K562 (cell line): ENCODE results near the gene CLIP2. TPM values are rescaled to one million over a fixed set of nuclear protein-coding genes. Genes with fewer than 3 reads are reported as not detected.
A peak's percentile ranks its signal among the peaks of the same experiment; 100 is the strongest.

Experiments
- DIDO1 ChIP-seq: fragments of 450-650 bp; IDR thresholded peaks from 2 replicates; pipeline ENCODE4 v1.6.1; 2016; ENCODE audit warnings: low read depth, missing biosample characterization, missing genetic modification characterization
- ETS2 ChIP-seq: IDR thresholded peaks from 2 replicates; pipeline ENCODE4 v1.6.1; 2016; ENCODE audit warnings: borderline replicate concordance, missing genetic modification characterization, mild to moderate bottlenecking, moderate library complexity, missing compliant biosample characterization; ENCODE audit not compliant: poor library complexity, severe bottlenecking
- FOXK1 ChIP-seq: sonication (generic); formaldehyde crosslinking; IDR thresholded peaks from 2 replicates; pipeline ENCODE4 v1.8.0; 2022; ENCODE audit warnings: missing genetic modification reagents, mild to moderate bottlenecking, borderline replicate concordance
- GABPB2 ChIP-seq: fragments of 250-450 bp; sonication (Bioruptor Pico); conservative IDR thresholded peaks from 2 replicates; pipeline ENCODE4 v1.5.1; 2021; ENCODE audit warnings: mild to moderate bottlenecking
- GATA2 ChIP-seq: sonication (generic); formaldehyde crosslinking; IDR thresholded peaks from 2 replicates; pipeline ENCODE4 v1.4.0; 2020; ENCODE audit warnings: mild to moderate bottlenecking, missing genetic modification reagents
- HNRNPLL ChIP-seq: fragments of 200-400 bp; formaldehyde crosslinking; IDR thresholded peaks from 2 replicates; pipeline ENCODE4 v1.6.1; 2017; ENCODE audit warnings: low read length, low read depth, mild to moderate bottlenecking; ENCODE audit not compliant: poor library complexity, severe bottlenecking
- MCM5 ChIP-seq: fragments of 450-650 bp; IDR thresholded peaks from 2 replicates; pipeline ENCODE4 v1.6.1; 2016; ENCODE audit warnings: low read depth
- NR2C2 ChIP-seq, 2 experiments: fragments of 200-800 bp in 1 of 2; sonication (Bioruptor generic) in 1 of 2; sonication (generic) in 1 of 2; formaldehyde crosslinking in 1 of 2; IDR thresholded peaks; 2 replicates each; pipeline versions ENCODE4 v1.6.1 to v1.8.0; 2016 to 2022; ENCODE audit warnings: mild to moderate bottlenecking in 1 of 2, missing compliant biosample characterization in 1 of 2, missing genetic modification characterization in 1 of 2, missing genetic modification reagents in 1 of 2
- NR2F6 ChIP-seq: fragments of 450-650 bp; formaldehyde crosslinking; IDR thresholded peaks from 2 replicates; pipeline ENCODE4 v1.4.0; 2020; ENCODE audit warnings: mild to moderate bottlenecking
- NR3C1 ChIP-seq: sonication (generic); formaldehyde crosslinking; IDR thresholded peaks from 2 replicates; pipeline ENCODE4 v1.8.1; 2022; ENCODE audit warnings: missing genetic modification reagents
- PBX2 ChIP-seq, 2 experiments: IDR thresholded peaks in 1 of 2; conservative IDR thresholded peaks in 1 of 2; 2 replicates each; pipeline ENCODE4 v1.6.1; 2016; ENCODE audit warnings: low read depth in 2 of 2, mild to moderate bottlenecking in 1 of 2, missing compliant biosample characterization in 1 of 2, missing genetic modification characterization in 1 of 2, moderate library complexity in 1 of 2
- RCOR1 ChIP-seq, 2 experiments: IDR thresholded peaks; 2 replicates each; pipeline ENCODE4 v1.6.1; 2012; ENCODE audit warnings: low read depth in 2 of 2, low read length in 2 of 2, borderline replicate concordance in 1 of 2, improper control_type of control experiment in 1 of 2
- TARDBP ChIP-seq: fragments of 450-650 bp; IDR thresholded peaks from 2 replicates; pipeline ENCODE4 v1.6.1; 2016
- ZFPM2 ChIP-seq: fragments of 250-450 bp; sonication (Bioruptor Pico); IDR thresholded peaks from 2 replicates; pipeline ENCODE4 v1.5.1; 2022; ENCODE audit warnings: mild to moderate bottlenecking
- ZNF174 ChIP-seq: fragments of 250-450 bp; sonication (Bioruptor Pico); IDR thresholded peaks from 2 replicates; pipeline ENCODE4 v1.4.0; 2020; ENCODE audit warnings: mild to moderate bottlenecking
- ZNF175 ChIP-seq: fragments of 200-800 bp; sonication (Bioruptor generic); IDR thresholded peaks from 2 replicates; pipeline ENCODE4 v1.6.1; 2016; ENCODE audit warnings: low read depth, mild to moderate bottlenecking, missing genetic modification characterization, missing compliant biosample characterization
- ZNF217 ChIP-seq: sonication (generic); formaldehyde crosslinking; IDR thresholded peaks from 2 replicates; pipeline ENCODE4 v1.8.0; 2022; ENCODE audit warnings: mild to moderate bottlenecking, missing genetic modification reagents
- ZNF3 ChIP-seq: fragments of 250-450 bp; sonication (Bioruptor Pico); IDR thresholded peaks from 2 replicates; pipeline ENCODE4 v1.5.0; 2021; ENCODE audit warnings: mild to moderate bottlenecking, moderate library complexity
- ZNF589 ChIP-seq: fragments of 200-800 bp; sonication (Bioruptor generic); IDR thresholded peaks from 2 replicates; pipeline ENCODE4 v1.6.1; 2016; ENCODE audit warnings: low read depth, missing genetic modification characterization, missing compliant biosample characterization
- polyA plus RNA-seq, 8 experiments: library from polyadenylated mRNA; depleted of rRNA in 4 of 8; stranded (reverse) in 5 of 8; unstranded in 3 of 8; fragments of >200 nt; fragmentation: Nextera tagmentation in 2 of 8; fragmentation: Illumina TruSeq in 1 of 8; extraction: Ambion mirVana in 2 of 8; extraction: Trizol in 1 of 8; gene quantifications; 2 replicates each; pipeline versions ENCODE4 v1.2.1 to v1.2.3, GENCODE V29; 2011 to 2014; ENCODE audit warnings: inconsistent platforms in 1 of 8, missing spikeins in 1 of 8
- total RNA-seq, 7 experiments: library from RNA; depleted of rRNA in 6 of 7; stranded (reverse); fragments of >200 nt in 6 of 7; fragmentation: Illumina TruSeq in 2 of 7; extraction: Trizol in 2 of 7; gene quantifications; 2 replicates each; pipeline versions ENCODE4 v1.2.1 to v1.2.3, GENCODE V29; 2011 to 2021; ENCODE audit warnings: low replicate concordance in 1 of 7
- TF ChIP-seq, protein P1 (sequence below), 2 experiments: fragments of 450-650 bp; IDR thresholded peaks; 2 replicates each; pipeline ENCODE4 v1.6.1; 2016
- TF ChIP-seq, protein P2 (sequence below): fragments of 150-350 bp; IDR thresholded peaks from 2 replicates; pipeline ENCODE4 v1.6.1; 2014; ENCODE audit warnings: low read depth, mild to moderate bottlenecking, low read length, borderline replicate concordance

Gene CLIP2
- total and polyA plus RNA-seq, 9 of the 15 experiments (the other 6 are each of a cell fraction or from before 2014, with no cell fraction given) = 0.07 to 5.4 (median 2.1) TPM

DNA sequence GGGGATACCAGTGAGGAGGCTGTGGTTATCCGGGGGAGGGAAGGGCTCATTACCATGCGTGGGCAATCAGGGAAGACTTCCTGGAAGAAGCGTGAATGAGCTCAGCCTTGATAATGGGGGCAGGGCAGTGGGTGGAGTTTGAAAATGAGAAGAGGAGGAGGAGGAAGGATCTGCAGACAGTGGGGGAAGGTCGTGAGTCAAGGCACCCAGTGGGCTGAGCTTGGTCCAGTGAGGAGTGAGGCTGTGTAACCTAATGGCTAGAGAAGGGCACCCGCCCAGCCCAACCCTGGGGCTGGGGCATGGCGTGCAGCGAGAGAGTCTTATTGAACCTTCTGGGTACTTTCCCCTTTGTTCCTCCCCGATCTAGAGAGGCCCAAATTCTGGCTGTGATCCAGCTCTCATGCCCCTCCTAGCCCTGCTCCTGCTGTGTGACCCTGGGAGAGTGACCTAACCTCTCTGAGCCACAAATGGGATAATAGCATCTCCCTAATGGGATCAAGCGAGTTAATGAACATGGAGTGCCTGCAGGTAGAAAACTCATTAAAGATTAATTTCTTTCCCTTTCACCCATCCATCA lies 31.5 kb downstream of the CLIP2 start (continued):
- TF ChIP-seq PBX2 (CRISPR knock-in tag; IDR thresholded peaks at IDR 0.05; ENCODE audit: low read depth) (no peak), PBX2 (tag; conservative IDR thresholded peaks at IDR 0.05; ENCODE audit: low read depth) (no peak), DIDO1 (tag) (no peak), ETS2 (no peak), ZNF174 (CRISPR knock-in tag) (no peak), NR2F6 (no peak), ZFPM2 (CRISPR knock-in tag) (no peak), NR2C2 (CRISPR knock-in tag; IDR thresholded peaks at IDR 0.05) (no peak), NR2C2 (tag; IDR thresholded peaks at IDR 0.05) (no peak), GABPB2 (CRISPR knock-in tag) (no peak), NR3C1 (CRISPR knock-in tag) (no peak), MCM5 (no peak), FOXK1 (CRISPR knock-in tag) (no peak), TARDBP (no peak), GATA2 (CRISPR knock-in tag) (no peak), RCOR1 (IDR thresholded peaks at IDR 0.05; ENCODE audit: borderline replicate concordance in 1 of 2, low read depth in 2 of 2, low read length in 2 of 2) (peak in 1 of 2 experiments; percentile 55; a peak in 2 of 4 replicates), ZNF217 (CRISPR knock-in tag) (no peak), ZNF589 (no peak), HNRNPLL (no peak), ZNF175 (CRISPR knock-in tag) (no peak), ZNF3 (no peak)
- TF ChIP-seq, protein P1, sequence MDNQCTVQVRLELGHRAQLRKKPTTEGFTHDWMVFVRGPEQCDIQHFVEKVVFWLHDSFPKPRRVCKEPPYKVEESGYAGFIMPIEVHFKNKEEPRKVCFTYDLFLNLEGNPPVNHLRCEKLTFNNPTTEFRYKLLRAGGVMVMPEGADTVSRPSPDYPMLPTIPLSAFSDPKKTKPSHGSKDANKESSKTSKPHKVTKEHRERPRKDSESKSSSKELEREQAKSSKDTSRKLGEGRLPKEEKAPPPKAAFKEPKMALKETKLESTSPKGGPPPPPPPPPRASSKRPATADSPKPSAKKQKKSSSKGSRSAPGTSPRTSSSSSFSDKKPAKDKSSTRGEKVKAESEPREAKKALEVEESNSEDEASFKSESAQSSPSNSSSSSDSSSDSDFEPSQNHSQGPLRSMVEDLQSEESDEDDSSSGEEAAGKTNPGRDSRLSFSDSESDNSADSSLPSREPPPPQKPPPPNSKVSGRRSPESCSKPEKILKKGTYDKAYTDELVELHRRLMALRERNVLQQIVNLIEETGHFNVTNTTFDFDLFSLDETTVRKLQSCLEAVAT (IDR thresholded peaks at IDR 0.05) = no peak
- TF ChIP-seq, protein P2, sequence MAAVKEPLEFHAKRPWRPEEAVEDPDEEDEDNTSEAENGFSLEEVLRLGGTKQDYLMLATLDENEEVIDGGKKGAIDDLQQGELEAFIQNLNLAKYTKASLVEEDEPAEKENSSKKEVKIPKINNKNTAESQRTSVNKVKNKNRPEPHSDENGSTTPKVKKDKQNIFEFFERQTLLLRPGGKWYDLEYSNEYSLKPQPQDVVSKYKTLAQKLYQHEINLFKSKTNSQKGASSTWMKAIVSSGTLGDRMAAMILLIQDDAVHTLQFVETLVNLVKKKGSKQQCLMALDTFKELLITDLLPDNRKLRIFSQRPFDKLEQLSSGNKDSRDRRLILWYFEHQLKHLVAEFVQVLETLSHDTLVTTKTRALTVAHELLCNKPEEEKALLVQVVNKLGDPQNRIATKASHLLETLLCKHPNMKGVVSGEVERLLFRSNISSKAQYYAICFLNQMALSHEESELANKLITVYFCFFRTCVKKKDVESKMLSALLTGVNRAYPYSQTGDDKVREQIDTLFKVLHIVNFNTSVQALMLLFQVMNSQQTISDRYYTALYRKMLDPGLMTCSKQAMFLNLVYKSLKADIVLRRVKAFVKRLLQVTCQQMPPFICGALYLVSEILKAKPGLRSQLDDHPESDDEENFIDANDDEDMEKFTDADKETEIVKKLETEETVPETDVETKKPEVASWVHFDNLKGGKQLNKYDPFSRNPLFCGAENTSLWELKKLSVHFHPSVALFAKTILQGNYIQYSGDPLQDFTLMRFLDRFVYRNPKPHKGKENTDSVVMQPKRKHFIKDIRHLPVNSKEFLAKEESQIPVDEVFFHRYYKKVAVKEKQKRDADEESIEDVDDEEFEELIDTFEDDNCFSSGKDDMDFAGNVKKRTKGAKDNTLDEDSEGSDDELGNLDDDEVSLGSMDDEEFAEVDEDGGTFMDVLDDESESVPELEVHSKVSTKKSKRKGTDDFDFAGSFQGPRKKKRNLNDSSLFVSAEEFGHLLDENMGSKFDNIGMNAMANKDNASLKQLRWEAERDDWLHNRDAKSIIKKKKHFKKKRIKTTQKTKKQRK = no peak
